ENCODE results near the gene ESF1. TPM values are rescaled to one million over a fixed set of nuclear protein-coding genes. Genes with fewer than 3 reads are reported as not detected.

ESF1 gene
- total and polyA plus RNA-seq, 10 of the 15 experiments (the other 5 are each of a cell fraction or from before 2014, with no cell fraction given): 9.2 to 36.2 (median 18.4) TPM

DNA sequence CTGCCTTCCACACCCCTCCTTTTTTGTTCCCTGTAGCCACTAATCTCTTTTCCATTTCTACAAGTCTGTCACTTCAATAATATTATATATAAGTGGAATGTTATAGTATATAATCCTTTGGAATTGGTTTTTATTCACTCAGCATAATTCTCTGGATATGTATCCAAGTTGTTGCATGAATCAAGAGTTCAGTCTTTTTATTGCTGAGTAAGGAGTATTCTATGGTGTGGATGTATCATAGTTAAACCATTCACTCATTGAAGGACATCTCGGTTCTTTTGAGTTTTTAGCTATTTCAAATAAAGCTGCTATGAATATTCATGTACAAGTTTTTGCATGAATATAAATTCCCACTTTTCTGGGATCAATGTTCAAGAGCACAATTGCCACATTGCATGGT is 76.5 kb downstream of the ESF1 start:
- H3K4me3 ChIP-seq: no peak overlapping the region
- intact Hi-C loops (cut with micrococcal nuclease; ENCODE audit: unreplicated experiment): no loop called here
- no peaks in the 10 kb centered on the region for H3K4me1 ChIP-seq (ENCODE audit: control insufficient read depth, insufficient read depth, low read length)
- no peaks in the 10 kb centered on the region for H3K79me2 ChIP-seq (ENCODE audit: control insufficient read depth, insufficient read depth, low read length)
- no peak overlapping the region for H3K9ac ChIP-seq (ENCODE audit: control insufficient read depth, insufficient read depth, low read length)
- ChIA-PET SMC1A (ENCODE audit: uncharacterized antibody, unreplicated experiment) (no interaction called here), CTCF (interaction anchor here (0.6 kb wide), 1 partner anchor 1618 kb away, joined by 3 read pairs; no protein-coding TSS in a partner anchor), POLR2A (no interaction called here), RAD21 (ENCODE audit: unreplicated experiment) (no interaction called here)
- in situ Hi-C loops (cut with MboI): no loop called here
- no peaks in the 10 kb centered on the region for H3K27me3 ChIP-seq (replicated peaks in 1 of 2; ENCODE audit: control insufficient read depth in 2 of 2, insufficient read depth in 2 of 2, low read length in 1 of 2)
- H3K36me3 ChIP-seq (ENCODE audit: control insufficient read depth in 2 of 2, insufficient read depth in 2 of 2, low read length in 1 of 2): no peaks in the 10 kb centered on the region
- no peak for DNase-seq (ENCODE audit: low read depth, low spot score)
- BruUV-seq (replicated peaks): no TSS peak
- H3K4me2 ChIP-seq (ENCODE audit: control insufficient read depth, insufficient read depth): no peak overlapping the region
- no peaks in the 10 kb centered on the region for H4K20me1 ChIP-seq (ENCODE audit: control insufficient read depth, insufficient read depth)
- FAIRE-seq: no peak
- 5% methylated on average over 1 of the region's 1 CpG for WGBS (ENCODE audit: insufficient coverage, insufficient replicate concordance, low lambda C conversion rate, missing lambda C conversion rate)
- H3K9me3 ChIP-seq (replicated peaks; ENCODE audit: control insufficient read depth, insufficient read depth, low read length): peaks cover 2% of the 10 kb centered on the region; the same call in 1 of the 3 replicates
- no peak overlapping the region for H2AFZ ChIP-seq (ENCODE audit: control insufficient read depth, low read depth, low read length)
- no peak for ATAC-seq
- no peak overlapping the region for H3K27ac ChIP-seq (ENCODE audit: control insufficient read depth, insufficient read depth)
- TF ChIP-seq RAD51 (IDR thresholded peaks at IDR 0.05): no peak
- no peak for TF ChIP-seq ZNF217 (IDR thresholded peaks at IDR 0.05)
- TF ChIP-seq, protein P1, sequence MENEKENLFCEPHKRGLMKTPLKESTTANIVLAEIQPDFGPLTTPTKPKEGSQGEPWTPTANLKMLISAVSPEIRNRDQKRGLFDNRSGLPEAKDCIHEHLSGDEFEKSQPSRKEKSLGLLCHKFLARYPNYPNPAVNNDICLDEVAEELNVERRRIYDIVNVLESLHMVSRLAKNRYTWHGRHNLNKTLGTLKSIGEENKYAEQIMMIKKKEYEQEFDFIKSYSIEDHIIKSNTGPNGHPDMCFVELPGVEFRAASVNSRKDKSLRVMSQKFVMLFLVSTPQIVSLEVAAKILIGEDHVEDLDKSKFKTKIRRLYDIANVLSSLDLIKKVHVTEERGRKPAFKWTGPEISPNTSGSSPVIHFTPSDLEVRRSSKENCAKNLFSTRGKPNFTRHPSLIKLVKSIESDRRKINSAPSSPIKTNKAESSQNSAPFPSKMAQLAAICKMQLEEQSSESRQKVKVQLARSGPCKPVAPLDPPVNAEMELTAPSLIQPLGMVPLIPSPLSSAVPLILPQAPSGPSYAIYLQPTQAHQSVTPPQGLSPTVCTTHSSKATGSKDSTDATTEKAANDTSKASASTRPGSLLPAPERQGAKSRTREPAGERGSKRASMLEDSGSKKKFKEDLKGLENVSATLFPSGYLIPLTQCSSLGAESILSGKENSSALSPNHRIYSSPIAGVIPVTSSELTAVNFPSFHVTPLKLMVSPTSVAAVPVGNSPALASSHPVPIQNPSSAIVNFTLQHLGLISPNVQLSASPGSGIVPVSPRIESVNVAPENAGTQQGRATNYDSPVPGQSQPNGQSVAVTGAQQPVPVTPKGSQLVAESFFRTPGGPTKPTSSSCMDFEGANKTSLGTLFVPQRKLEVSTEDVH (IDR thresholded peaks at IDR 0.05; ENCODE audit: low read depth, partially characterized antibody): no peak
- no peak for TF ChIP-seq TCF3 (IDR thresholded peaks at IDR 0.05; ENCODE audit: borderline replicate concordance, insufficient read depth, low read depth, low read length)
- no peak for TF ChIP-seq TBL1XR1 (IDR thresholded peaks at IDR 0.05; ENCODE audit: low read depth, low read length)
- TF ChIP-seq, protein P2, sequence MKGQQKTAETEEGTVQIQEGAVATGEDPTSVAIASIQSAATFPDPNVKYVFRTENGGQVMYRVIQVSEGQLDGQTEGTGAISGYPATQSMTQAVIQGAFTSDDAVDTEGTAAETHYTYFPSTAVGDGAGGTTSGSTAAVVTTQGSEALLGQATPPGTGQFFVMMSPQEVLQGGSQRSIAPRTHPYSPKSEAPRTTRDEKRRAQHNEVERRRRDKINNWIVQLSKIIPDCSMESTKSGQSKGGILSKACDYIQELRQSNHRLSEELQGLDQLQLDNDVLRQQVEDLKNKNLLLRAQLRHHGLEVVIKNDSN (IDR thresholded peaks at IDR 0.05; ENCODE audit: borderline replicate concordance, extremely low read length, insufficient read depth, low read depth, low read length): no peak
- no peak for TF ChIP-seq HDGF (IDR thresholded peaks at IDR 0.05)
- TF ChIP-seq CHD1 (IDR thresholded peaks at IDR 0.05; ENCODE audit: low read depth, low read length): no peak
- TF ChIP-seq HCFC1 (IDR thresholded peaks at IDR 0.05; ENCODE audit: low read length): no peak
- TF ChIP-seq, protein P3, sequence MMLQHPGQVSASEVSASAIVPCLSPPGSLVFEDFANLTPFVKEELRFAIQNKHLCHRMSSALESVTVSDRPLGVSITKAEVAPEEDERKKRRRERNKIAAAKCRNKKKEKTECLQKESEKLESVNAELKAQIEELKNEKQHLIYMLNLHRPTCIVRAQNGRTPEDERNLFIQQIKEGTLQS (IDR thresholded peaks at IDR 0.05; ENCODE audit: borderline replicate concordance, extremely low read depth, low read depth, low read length): no peak
- TF ChIP-seq RFX5 (IDR thresholded peaks at IDR 0.05; ENCODE audit: low read depth, low read length): no peak
- TF ChIP-seq KLF5 (IDR thresholded peaks at IDR 0.05; ENCODE audit: partially characterized antibody): no peak

Measured in GM12878 (cell line).